HG02943 (cell line): ENCODE measurements around the gene HGF.

Experiments
- ATAC-seq: cut with Tn5 transposase; IDR thresholded peaks from one replicate; pipeline ENCODE4 v1.9.1; 2021; ENCODE audit warnings: mild to moderate bottlenecking, low read depth, moderate library complexity; ENCODE audit not compliant: unreplicated experiment

HGF gene

GRCh38 chr7:81776948-81777630, 7.2 kb upstream of the HGF start:
- no peak for ATAC-seq

DNA sequence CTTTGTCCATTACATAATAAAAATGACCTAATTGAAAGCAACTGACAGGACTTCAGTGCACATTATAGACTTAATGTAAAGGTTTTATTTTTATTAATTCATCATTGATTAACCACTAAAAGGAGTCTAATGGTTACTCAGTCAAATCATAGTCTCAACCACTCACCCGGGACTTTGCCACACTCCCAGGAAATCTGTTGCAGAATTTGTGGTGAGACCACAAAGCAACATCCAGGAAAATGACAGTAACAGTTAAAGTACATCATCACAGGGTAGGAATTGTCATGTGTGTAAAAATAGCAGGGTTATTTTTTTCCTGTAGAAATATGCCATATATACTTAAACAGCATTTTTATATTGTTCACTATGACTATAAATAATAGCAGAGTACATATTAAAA, 6.3 kb upstream of the HGF start:
- ATAC-seq = no peak

GRCh38 chr7:81775560-81775959, 5.7 kb upstream of the HGF start:
- no peak for ATAC-seq

- ATAC-seq = no peak
Measured at GRCh38 chr7:81774551-81774950, 4.7 kb upstream of the HGF start.

DNA sequence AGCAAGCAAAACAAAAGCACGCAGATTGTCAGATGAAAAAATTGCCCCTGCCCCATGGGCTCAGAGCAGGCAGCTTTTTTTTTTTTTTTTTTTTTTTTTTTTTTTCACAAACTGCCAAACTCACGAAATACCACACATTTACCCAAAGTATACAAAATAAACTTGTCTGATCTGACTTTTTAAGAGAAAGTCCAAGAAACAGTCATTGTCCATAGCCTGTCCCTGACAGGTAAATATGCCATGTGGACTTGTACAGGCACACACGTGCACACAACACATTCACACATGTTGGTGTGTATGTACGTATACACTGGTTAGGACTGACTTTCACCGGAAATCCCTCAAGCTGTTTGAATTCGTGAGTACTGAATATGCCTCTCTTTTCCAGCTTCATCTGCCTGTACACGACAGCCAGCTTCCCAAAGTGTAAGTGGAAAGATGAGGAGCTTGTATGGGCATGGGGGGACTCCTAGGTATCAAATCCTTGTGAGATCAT, 929 bp upstream of the HGF start:
- ATAC-seq = no peak

- no peak for ATAC-seq
Measured at GRCh38 chr7:81768951-81769778, 682 bp downstream of the HGF start.

DNA sequence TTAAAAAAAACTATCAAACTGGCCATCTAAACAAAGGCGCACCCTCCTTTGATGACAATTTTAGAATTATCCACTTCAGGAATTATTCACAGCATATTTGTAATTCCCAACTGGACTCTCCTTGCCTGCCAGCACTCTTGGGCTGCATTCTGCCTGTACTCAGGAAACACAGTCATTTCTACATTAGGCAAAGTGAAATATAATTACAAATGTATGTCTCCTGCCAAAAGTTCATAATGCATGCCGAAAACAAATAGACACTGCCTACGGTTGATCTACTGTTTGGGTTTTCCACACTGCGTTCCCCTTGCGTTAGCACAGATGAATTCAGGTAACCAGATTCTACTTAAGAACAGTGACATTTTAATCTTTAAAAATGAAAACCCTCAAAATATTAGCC, 1.9 kb downstream of the HGF start:
- no peak for ATAC-seq

DNA sequence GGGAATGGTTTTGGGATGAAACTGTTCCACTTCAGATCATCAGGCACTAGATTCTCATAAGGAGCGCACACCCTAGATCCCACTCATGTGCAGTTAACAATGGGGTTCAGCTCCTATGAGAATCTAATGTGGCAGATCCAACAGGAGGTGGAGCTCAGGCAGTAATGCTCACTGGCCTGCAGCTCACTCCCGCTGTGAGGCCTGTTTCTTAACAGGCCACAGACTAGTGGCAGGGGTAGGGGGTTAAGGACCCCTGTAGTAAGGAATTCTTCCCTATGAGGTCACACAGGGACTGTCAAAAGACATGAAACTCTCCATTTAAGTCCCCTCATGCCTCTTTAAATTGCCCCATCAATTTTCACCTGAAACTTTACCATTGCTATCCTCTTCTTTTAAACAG, 8.0 kb downstream of the HGF start:
- ATAC-seq = no peak

DNA sequence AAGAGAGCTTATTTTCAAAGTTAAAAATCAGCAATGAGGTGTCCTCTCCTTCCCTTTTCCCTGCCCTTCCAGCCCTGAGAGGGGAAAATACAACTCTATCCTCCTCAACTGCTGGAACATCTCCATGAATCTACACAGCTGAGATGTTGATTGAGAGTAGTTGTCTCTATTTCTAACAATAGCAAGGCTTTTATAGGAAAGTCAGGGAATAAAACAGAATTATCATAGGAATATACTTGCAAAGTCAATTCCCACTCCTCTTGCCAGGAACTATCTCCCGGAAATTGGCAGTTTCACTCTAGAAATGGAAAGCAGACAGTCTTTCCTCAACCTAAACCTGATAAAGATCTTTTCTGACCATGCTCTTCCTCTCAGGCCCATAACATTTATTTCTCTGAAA, 8.8 kb downstream of the HGF start:
- ATAC-seq = no peak

DNA sequence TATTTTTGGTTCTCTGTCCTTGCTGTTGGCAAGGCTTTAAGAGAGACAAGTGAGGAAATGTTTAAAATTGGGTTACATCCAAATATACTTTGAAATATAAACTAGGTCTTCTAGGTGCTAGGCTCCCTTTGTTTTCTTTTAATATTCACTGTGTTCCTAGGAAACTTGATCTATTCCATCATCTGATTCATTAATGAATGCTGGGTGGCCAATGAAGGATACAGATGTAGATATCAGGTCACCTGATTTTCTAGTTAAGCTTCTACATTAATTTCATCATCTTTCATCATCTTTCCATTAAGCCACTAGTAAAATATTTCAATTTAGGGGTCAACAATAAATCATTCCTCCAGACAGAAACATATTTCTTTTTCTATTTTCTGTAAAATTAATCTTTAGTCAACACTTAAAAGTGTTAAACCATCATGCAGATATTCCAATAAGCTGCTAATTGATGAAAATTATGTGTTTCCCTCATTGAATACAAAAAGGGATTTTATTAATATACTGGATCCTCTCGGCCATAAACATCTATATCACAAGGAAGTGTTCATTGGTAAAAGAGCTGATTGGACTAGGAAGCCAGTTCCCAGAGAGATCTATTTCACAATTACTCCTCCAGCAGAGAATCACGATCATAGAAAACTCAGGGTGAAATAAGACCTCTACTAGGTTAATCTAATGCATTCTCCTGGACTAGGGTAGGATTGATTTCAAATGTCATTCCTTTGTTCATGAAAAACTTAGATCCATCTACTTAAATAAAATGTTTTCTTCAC, 14.7 kb downstream of the HGF start:
- ATAC-seq = no peak

GRCh38 chr7:81753392-81753791, 16.5 kb downstream of the HGF start:
- ATAC-seq = no peak

- ATAC-seq = no peak
Measured at GRCh38 chr7:81752318-81752714, 17.5 kb downstream of the HGF start.

DNA sequence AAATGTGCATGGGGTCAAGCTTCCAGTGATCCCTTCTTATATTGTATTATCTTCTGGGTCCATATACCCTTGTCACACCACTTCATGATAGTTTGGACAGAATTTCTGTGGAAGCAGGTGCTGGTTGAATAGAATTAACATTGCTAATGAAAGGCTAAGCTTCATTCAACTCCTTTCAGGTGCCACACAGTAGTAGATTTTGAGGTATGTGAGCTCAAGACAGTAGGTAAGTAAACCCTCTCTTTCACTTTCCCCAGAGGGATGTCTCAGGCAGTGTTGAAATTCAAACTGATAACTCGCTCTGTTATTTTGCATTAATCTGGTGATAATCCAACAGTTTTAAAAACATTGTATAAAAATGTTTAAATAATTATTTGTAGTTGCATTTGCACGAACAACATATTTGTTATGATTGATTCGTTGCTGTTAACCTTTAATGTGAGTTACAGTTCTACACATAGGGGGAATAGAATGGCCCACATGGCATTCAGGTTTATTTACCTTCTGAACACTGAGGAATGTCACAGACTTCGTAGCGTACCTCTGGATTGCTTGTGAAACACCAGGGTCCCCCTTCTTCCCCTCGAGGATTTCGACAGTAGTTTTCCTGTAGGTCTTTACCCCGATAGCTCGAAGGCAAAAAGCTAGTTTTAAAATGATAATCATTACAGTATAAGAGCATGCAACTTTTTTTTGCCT, 18.1 kb downstream of the HGF start:
- no peak for ATAC-seq

DNA sequence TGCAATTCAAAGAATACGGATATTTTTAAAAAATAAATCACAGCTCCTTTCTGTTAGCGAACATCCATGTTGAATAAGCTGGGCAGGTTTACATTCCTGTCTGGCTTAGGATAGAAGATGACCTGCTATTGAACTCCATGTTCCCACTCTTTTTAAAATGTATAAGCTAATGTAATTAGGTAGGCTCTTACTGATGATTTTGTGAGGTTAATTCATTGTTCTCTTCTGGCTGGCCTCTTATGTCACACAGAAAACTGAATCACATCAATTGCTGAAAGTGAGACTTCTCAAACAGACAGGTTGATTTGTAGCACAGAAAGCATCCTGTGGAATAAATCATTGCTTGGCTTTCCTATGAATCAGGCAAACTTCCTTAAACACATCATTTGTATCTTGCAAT, 24.2 kb downstream of the HGF start:
- ATAC-seq = no peak

DNA sequence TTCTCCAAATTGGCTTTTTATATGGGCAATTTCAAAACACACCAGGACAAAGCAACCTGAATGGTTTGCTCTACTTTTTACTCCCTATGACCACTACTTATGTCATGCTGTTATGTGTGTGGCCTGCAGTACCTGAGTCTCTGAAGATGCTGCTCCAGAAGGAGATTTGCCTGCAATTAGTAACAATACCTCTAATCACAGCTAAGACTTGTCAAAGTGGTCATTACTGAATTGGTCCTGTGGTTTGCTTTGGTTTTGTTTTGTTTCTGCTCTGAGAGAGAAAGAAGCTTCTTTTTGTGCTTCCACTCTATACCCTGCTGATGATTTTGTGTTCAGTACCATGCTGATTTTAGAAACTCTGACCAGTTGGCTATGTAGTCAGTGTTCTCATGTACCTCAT, 25.5 kb downstream of the HGF start:
- ATAC-seq = no peak

GRCh38 chr7:81743665-81744064, 26.2 kb downstream of the HGF start:
- no peak for ATAC-seq

DNA sequence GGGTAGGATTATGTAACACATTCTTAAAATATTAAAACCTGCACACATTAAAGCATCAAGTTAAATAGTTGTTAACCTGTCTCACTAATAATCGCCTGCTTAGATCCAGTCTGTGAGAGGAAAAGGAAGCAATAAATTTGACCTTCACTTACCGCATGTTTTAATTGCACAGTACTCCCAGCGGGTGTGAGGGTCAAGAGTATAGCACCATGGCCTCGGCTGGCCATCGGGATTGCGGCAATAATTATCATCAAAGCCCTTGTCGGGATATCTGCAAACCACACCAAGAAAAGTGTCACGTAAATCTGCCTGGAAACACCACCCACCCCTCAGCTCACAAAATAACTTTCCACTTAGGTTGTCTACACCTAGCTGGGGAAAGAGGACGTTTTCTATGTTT, 26.6 kb downstream of the HGF start:
- ATAC-seq = no peak

DNA sequence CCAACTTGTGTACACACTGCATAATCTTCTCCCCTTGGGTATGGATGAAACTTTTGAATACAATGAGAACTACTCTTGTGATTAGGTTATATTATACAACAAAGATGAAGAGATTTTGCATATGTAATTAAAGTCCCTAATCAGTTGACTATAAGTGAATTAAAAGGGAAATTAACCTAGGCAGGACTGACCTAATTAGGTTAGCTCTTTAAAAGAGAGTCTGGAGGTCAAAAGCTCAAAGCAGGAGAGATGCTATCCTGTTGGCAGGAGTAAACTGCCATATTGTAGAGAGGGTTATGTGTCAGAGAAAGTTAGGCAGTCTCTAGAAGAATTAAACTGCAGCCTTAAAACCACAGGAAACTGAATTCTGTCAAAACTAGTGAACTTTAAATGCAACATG, 29.4 kb downstream of the HGF start:
- ATAC-seq = no peak

GRCh38 chr7:81736091-81736490, 33.8 kb downstream of the HGF start:
- ATAC-seq = no peak

DNA sequence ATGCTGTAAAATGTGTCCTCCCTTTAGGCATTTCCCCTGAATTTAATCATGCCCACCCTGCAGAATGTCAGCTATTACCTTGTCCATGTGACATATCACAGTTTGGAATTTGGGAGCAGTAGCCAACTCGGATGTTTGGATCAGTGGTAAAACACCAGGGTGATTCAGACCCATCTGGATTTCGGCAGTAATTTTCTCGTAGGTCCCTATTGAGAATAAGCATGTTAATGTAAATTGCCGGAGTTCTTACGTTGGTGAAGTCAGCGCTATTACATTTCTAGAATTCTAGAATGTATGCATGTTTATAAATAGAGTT, 44.1 kb downstream of the HGF start:
- no peak for ATAC-seq
